Activated naive CD4-positive, alpha-beta T cell treated with anti-CD3 and anti-CD28 coated beads for 36 hours (primary cell): ENCODE measurements around the gene PSMB5. TPM values are rescaled to one million over a fixed set of nuclear protein-coding genes. Genes with fewer than 3 reads are reported as not detected.
"Not testable (repeated sequence)": the region's sequence is repeated elsewhere in the genome, so short reads cannot be mapped to it uniquely, and the experiment has no call there.

ENCODE experiments used
- CTCF ChIA-PET: fragments of 350-600 bp; sonication (Branson Sonifier 250); formaldehyde crosslinking; loops from one replicate; lab custom pipeline; 2021; ENCODE audit warnings: antibody characterized with exemption; lab: Charles Lee
- DNase-seq: peaks from one replicate; pipeline ENCODE4 v3.0.0-alpha.2; 2020
- H3K27ac Mint-ChIP-seq: one replicate; pipeline ENCODE4 v1.8.0; 2021; ENCODE audit warnings: mild to moderate bottlenecking, mixed read lengths
- H3K27me3 Mint-ChIP-seq: one replicate; pipeline ENCODE4 v1.8.0; 2021; ENCODE audit warnings: low read depth, mixed read lengths
- H3K36me3 Mint-ChIP-seq: one replicate; pipeline ENCODE4 v1.8.0; 2021; ENCODE audit warnings: low read depth, mixed read lengths
- H3K4me1 Mint-ChIP-seq: one replicate; pipeline ENCODE4 v1.8.0; 2021; ENCODE audit warnings: low read depth, mixed read lengths
- H3K4me3 Mint-ChIP-seq: one replicate; pipeline ENCODE4 v1.8.0; 2021; ENCODE audit warnings: mild to moderate bottlenecking, moderate library complexity, mixed read lengths
- H3K9me3 Mint-ChIP-seq: one replicate; pipeline ENCODE4 v1.8.0; 2021; ENCODE audit warnings: mixed read lengths
- intact Hi-C: fragments of 100-400 bp; cut with micrococcal nuclease; formaldehyde crosslinking; loops from one replicate; pipeline ENCODE4 v1.15.1; 2023
- total RNA-seq, 2 experiments: library from RNA; stranded (reverse); gene quantifications; one replicate each; pipeline ENCODE4 v1.2.3, GENCODE V29; 2021

The PSMB5 gene
- total RNA-seq, 2 experiments from 2014 or later: 120 to 125 TPM

DNA sequence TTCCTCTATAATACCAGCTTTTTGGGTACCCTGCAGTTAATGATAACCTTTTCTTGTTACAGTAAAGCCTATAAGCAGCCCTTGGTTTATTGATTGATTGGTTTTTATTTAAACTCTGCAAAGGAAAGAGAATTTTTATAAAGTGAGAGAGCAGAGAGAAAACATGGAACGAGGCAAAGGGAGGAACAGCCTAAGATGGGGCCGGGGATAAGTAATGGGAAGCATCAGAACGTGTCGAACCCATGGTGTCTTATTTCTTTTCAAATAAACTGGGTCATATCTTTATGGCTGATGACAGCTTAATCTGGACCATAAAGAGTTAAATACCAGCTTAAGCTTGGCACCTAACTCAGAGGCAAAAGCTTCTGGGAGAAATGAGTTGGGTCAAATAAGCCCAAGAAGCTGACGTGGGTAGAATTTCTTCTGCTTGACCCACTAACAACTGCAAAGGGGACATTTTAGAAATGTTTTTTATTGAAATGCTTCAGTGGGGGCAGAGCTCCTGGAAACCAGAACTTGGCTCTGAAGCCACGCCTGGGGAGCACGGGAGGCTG lies 12.7 kb downstream of the PSMB5 start:
- H3K27me3 Mint-ChIP-seq: no peaks in the 10 kb centered on the region
- no peak for DNase-seq
- peaks cover 60% of the 10 kb centered on the region for H3K4me1 Mint-ChIP-seq
- CTCF ChIA-PET: interaction anchor here (0.7 to 3.0 kb wide), 12 partner anchors 8 to 92 kb away, joined by 3 to 24 read pairs (median 4); no protein-coding TSS in a partner anchor
- H3K36me3 Mint-ChIP-seq: peaks cover 35% of the 10 kb centered on the region
- H3K9me3 Mint-ChIP-seq: no peaks in the 10 kb centered on the region
- intact Hi-C loops: no loop called here
- peak overlapping the region; percentile 53 for H3K4me3 Mint-ChIP-seq
- peak overlapping the region; percentile 78 for H3K27ac Mint-ChIP-seq

DNA sequence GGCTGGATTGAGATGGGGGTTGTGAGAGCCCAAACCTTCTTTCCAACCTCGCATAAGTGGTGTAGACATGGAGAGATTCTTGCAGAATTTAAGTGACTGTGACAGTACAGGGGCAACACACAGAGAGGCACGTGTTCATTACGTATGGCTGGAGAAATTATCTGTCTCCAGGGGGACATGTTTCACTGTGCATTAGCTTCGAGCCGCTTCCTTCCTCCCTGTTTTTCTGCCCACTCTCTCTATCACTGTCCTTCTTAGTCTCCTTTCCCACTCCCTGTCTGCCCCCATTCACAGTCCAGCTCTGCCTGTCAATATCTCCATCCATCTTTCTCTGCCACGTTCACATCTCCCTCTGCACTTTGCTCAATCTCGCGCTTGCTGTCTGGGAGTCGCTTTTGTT lies 13.3 kb downstream of the PSMB5 start:
- H3K4me3 Mint-ChIP-seq: peak overlapping the region; percentile 53
- CTCF ChIA-PET: interaction anchor here (0.7 to 3.0 kb wide), 10 partner anchors 8 to 92 kb away, joined by 3 to 24 read pairs (median 4); no protein-coding TSS in a partner anchor
- intact Hi-C loops: no loop called here
- no peak for DNase-seq
- H3K27me3 Mint-ChIP-seq: no peaks in the 10 kb centered on the region
- H3K36me3 Mint-ChIP-seq: peaks cover 35% of the 10 kb centered on the region
- peaks cover 61% of the 10 kb centered on the region for H3K4me1 Mint-ChIP-seq
- peak overlapping the region; percentile 78 for H3K27ac Mint-ChIP-seq
- H3K9me3 Mint-ChIP-seq: no peaks in the 10 kb centered on the region

DNA sequence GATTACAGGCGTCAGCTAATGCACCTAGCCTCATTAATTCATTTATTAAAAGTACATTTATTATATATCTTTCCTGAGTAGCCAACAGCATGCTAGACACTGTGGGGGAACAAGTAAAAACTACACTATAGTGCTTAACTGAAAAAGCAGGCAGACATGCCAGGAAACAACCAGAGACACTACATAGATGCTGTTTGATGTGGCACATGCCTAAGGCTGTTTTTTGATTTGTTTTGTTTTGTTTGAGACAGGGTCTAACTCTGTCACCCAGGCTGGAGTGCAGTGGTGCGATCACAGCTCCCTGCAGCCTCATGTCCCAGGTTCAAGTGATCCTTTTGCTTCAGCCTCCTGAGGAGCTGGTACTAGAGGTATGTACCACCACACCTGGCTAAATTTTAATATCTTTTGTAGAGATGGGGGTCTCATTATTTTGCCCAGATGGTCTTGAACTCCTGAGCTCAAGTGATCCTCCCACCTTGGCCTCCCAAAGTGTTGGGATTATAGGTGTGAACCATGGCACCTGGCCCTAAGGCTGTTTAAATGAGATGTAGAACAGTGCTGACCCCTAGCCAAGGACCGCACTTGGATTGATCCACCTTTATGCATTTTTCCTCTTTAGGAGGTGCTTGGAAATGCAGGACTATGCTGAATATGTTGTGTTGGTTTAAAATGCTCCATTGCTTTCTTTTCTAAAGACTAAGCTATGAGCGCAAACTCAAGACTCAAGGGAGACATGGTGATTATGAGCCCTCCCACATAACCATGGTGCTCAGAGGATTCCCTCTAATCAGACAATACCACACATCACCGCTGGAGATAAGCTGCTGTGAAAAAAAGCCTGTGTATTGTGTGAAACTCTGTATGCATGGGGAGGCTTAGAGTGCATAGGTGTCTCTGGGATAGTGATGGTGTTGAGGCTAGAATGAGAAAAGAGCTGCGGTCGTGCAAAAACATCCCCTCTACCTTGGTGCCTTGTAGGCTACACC lies 14.3 kb downstream of the PSMB5 start:
- Mint-ChIP-seq H3K27ac (peak overlapping the region; percentile 78), H3K36me3 (peaks cover 27% of the 10 kb centered on the region), H3K9me3 (no peaks in the 10 kb centered on the region), H3K4me3 (peak overlapping the region; percentile 5), H3K27me3 (no peaks in the 10 kb centered on the region), H3K4me1 (peaks cover 57% of the 10 kb centered on the region)
- CTCF ChIA-PET: interaction anchor here (0.7 to 2.0 kb wide), 9 partner anchors 8 to 91 kb away, joined by 3 to 10 read pairs (median 4); no protein-coding TSS in a partner anchor
- intact Hi-C loops: no loop called here
- DNase-seq: no peak

DNA sequence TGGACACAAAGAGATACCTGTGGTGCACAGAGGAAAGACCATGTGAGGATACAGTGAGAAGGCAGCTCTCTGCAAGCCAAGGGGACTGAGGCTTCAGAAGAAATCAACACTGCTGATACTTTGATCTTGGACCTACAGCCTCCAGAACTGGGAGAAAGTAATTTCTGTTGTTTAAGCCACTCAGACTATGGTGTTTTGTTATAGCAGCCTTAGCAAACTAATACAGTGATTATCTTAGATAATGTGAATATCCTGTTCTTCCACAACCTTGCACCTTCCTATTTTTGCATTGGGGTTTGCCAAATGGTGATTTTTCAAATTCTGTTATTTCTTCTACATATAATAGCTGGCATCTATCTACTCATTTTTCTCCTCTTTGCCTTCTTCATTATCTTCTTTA lies 16.6 kb downstream of the PSMB5 start:
- intact Hi-C loops: no loop called here
- peaks cover 7% of the 10 kb centered on the region for H3K36me3 Mint-ChIP-seq
- H3K27me3 Mint-ChIP-seq: no peaks in the 10 kb centered on the region
- CTCF ChIA-PET: no interaction called here
- peaks cover 39% of the 10 kb centered on the region for H3K4me1 Mint-ChIP-seq
- no peaks in the 10 kb centered on the region for H3K9me3 Mint-ChIP-seq
- H3K4me3 Mint-ChIP-seq: no peak overlapping the region
- no peak for DNase-seq
- no peak overlapping the region for H3K27ac Mint-ChIP-seq

DNA sequence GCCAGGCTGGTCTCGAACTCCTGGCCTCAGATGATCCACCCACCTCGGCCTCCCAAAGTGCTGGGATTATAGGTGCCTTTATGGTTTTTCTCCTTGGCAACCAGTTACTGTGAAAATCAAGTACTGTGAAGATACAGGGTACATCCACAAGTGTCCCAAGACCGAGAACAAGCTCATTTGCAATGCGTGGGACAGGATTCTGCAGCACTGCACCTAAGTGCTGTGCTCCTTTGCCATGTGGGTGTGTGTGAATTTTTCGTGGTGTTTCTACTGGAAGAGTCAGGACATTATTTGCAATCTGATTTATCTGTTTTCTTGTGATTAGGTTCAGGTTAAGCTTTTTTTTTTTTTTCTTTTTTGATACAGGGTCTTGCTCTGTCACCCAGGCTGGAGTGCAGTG lies 17.6 kb downstream of the PSMB5 start:
- CTCF ChIA-PET: interaction anchor here (0.6 to 1.6 kb wide), 4 partner anchors 10 to 43 kb away, joined by 3 to 8 read pairs (median 4); no protein-coding TSS in a partner anchor
- Mint-ChIP-seq H3K4me3 (no peak overlapping the region), H3K4me1 (peaks cover 30% of the 10 kb centered on the region), H3K36me3 (peaks cover 2% of the 10 kb centered on the region), H3K27ac (no peak overlapping the region), H3K9me3 (no peaks in the 10 kb centered on the region), H3K27me3 (no peaks in the 10 kb centered on the region)
- DNase-seq: no peak
- intact Hi-C loops: no loop called here

DNA sequence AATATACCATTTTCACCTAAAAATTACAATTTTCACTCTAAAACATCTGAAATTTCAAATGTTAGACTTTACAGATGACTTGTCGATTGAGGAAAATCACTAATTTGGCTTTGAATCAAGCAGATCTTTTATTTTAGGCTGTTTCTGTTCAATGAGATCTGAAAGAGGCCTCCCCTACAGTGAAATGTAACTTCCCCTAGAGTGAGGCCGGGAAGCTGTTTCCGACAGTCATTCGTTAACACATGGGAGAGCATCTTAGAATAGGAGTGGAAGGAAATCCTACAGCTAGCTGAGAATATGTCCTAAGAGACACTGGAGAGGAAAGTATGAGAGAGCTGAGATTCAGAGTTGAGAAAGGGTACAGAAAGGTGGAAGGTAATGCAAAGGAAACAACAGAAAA lies 19.1 kb downstream of the PSMB5 start:
- CTCF ChIA-PET: interaction anchor here (0.7 to 2.5 kb wide), 5 partner anchors 9 to 52 kb away, joined by 3 to 8 read pairs (median 3); no protein-coding TSS in a partner anchor
- Mint-ChIP-seq H3K36me3 (no peaks in the 10 kb centered on the region), H3K27ac (peak overlapping the region; percentile 60), H3K27me3 (no peaks in the 10 kb centered on the region), H3K9me3 (no peaks in the 10 kb centered on the region), H3K4me3 (peak overlapping the region; percentile 39), H3K4me1 (peaks cover 15% of the 10 kb centered on the region)
- DNase-seq: no peak
- intact Hi-C loops: no loop called here

DNA sequence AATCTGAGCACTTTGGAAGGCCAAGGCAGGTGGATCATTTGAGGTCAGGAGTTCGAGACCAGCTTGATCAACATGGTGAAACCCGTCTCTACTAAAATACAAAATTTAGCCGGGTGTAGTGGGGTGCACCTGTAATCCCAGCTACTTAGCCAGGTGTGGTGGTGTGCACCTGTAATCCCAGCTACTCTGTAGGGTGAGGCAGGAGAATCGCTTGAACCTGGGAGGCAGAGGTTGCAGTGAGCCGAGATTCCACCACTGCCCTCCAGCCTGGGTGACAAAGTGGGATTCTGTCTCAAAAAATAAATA lies 21.0 kb downstream of the PSMB5 start:
- H3K4me3 Mint-ChIP-seq, intact Hi-C loops, DNase-seq, H3K36me3 Mint-ChIP-seq, H3K27me3 Mint-ChIP-seq, H3K9me3 Mint-ChIP-seq, H3K27ac Mint-ChIP-seq: not testable (repeated sequence)
- CTCF ChIA-PET: interaction anchor here (0.9 kb wide), 1 partner anchor 8 kb away, joined by 4 read pairs; no protein-coding TSS in a partner anchor
- H3K4me1 Mint-ChIP-seq: peaks cover 16% of the 10 kb centered on the region

DNA sequence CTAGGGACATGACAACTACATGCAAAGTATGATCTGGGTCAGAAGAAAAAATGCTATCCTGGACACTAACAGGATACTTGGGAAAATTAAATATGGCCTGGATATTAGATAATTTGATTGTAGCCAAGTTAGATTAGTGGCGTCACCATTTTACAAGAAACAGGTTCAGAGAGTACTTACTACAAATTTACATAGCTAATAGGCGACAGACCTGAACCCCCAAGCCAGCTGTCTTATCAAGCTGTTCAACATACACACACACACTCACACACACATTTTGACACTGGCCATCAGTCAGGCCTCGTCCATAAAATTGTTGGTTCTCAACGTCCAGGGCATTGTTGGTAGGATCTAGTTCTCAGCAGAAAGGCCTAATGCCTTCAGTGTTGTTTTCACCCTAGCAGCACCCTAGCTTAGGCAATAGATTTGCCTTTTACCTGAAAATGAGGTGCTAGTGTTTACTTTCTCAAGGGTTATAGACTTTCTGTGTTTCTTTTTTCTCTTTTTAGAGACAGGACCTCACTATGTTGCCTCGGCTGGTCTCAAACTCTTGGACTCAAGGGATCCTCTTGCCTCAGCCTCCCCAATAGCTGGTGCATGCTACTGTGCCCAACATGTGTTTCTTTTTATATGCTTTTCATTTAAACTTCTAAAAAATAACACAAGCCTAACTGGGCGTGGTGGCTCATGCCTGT lies 21.5 kb downstream of the PSMB5 start:
- no peaks in the 10 kb centered on the region for H3K27me3 Mint-ChIP-seq
- intact Hi-C loops: no loop called here
- no peaks in the 10 kb centered on the region for H3K36me3 Mint-ChIP-seq
- H3K4me3 Mint-ChIP-seq: no peak overlapping the region
- H3K27ac Mint-ChIP-seq: no peak overlapping the region
- DNase-seq: no peak
- H3K4me1 Mint-ChIP-seq: peaks cover 21% of the 10 kb centered on the region
- H3K9me3 Mint-ChIP-seq: no peaks in the 10 kb centered on the region
- CTCF ChIA-PET: interaction anchor here (0.9 kb wide), 2 partner anchors 9 to 41 kb away, joined by 3 to 4 read pairs; no protein-coding TSS in a partner anchor

DNA sequence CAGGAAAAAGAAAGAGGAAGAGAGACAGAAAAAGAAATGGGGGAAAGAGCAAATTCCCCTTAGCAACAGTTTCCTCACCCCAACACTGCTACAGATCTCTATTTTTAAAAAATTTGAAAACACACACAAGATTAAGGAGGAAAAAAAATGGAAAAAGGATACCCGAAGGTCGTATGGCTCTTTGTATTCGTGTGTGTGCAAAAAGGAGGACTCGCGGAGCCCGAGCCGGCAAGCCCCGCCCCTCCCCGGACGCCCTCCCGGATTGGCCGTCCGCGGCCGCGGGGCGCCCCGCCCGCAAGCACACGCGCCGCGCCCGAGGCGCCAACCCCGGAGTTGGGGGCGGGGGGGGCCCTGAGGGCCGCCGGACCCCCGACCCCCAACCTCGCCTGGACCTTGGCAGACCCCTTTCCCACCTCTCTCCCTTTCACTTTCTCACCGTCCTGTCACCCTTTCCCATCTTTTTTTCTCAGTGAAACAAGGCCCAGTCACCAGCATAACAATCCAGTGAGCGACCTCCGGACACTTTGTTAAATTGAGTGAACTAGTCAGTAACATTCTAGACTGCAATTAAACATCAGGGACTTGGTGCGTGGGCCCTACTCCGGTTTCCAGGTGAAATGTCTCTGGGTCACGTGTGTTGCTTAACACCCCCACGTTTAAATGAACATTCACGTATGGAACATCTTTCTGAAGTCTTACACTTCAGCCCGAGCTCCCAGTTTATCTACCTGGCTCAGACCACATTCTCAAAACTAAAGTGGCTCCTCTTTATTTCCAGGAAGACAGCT lies 24.6 kb downstream of the PSMB5 start, which contains the start of gene C14orf93:
C14orf93 (minus strand) TSS at position 205 of the 788 bp plus-strand sequence. CDS start 11,120 bp downstream, outside the sequence.
- H3K27me3 Mint-ChIP-seq: no peaks in the 10 kb centered on the region
- H3K9me3 Mint-ChIP-seq: no peaks in the 10 kb centered on the region
- peak within 1 kb of the TSS; percentile 97 for H3K4me3 Mint-ChIP-seq
- H3K4me1 Mint-ChIP-seq: peaks cover 32% of the 10 kb centered on the region
- DNase-seq: peak; percentile 90
- intact Hi-C loops: loop anchor here (5.0 to 10.0 kb wide), 2 partner anchors 1105 to 1743 kb away; partner anchors contain the start of genes DCAF11, HNRNPC and NRL
- H3K36me3 Mint-ChIP-seq: peaks cover 4% of the 10 kb centered on the region
- peak within 1 kb of the TSS; percentile 98 for H3K27ac Mint-ChIP-seq
- CTCF ChIA-PET: interaction anchor here (0.6 to 2.2 kb wide), 8 partner anchors 14 to 100 kb away, joined by 3 to 11 read pairs (median 4); partner anchors contain the start of gene PSMB5

DNA sequence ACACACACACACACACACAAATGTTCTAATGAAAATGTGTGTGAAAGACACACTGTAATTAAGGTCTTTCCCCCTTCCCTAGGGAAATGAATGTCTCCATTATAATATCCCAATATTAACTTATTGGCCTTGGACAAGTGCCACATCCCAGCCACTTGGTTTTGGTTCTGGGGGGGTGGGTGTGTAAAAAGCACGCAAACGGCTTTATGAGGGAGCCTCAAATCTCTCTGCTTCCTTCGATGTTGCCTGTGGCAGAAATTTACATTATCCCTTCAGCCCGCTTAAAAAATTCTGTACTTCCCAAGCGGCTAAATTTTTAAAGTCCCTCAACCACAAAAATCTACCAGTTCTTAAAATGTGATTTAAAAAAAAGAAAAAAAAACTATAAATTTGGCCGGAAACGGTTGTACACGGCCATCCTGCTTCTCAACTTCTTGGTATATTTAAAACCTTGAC lies 25.2 kb downstream of the PSMB5 start:
- H3K4me1 Mint-ChIP-seq: peaks cover 36% of the 10 kb centered on the region
- no peak for DNase-seq

DNA sequence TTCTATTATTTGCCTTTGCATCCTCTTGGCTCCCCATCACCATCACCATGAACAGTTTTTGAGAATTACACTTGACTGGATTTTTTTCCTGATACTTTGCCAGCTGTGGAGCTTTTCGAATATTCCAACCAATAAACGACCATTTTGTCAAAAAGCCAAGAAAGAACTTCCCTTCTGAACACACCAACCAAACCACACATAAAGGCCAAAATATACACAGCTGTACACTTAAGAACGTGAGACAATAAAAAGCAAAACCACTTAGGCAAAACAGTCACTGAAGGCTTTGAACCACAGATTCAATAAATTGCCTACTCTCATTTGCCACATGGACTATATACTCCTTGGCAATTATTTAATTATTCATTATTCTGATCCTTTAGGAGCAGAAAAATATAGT lies 25.9 kb downstream of the PSMB5 start:
- Mint-ChIP-seq H3K9me3 (no peaks in the 10 kb centered on the region), H3K4me3 (peak overlapping the region; percentile 97), H3K36me3 (peaks cover 4% of the 10 kb centered on the region), H3K27me3 (no peaks in the 10 kb centered on the region), H3K27ac (peak overlapping the region; percentile 98), H3K4me1 (peaks cover 36% of the 10 kb centered on the region)
- DNase-seq: no peak
- intact Hi-C loops: loop anchor here (5.0 to 10.0 kb wide), 2 partner anchors 1106 to 1742 kb away; partner anchors contain the start of genes DCAF11, HNRNPC and NRL
- CTCF ChIA-PET: interaction anchor here (0.6 to 4.0 kb wide), 5 partner anchors 14 to 84 kb away, joined by 3 to 40 read pairs (median 4); no protein-coding TSS in a partner anchor

More for the DNA sequence above, 25.2 kb downstream of the PSMB5 start:
- intact Hi-C loops: loop anchor here (5.0 to 10.0 kb wide), 2 partner anchors 1105 to 1742 kb away; partner anchors contain the start of genes DCAF11, HNRNPC and NRL
- Mint-ChIP-seq H3K9me3 (no peaks in the 10 kb centered on the region), H3K27ac (peak overlapping the region; percentile 98), H3K36me3 (peaks cover 4% of the 10 kb centered on the region), H3K27me3 (no peaks in the 10 kb centered on the region), H3K4me3 (peak overlapping the region; percentile 97)
- CTCF ChIA-PET: interaction anchor here (4.0 kb wide), 2 partner anchors 23 to 59 kb away, joined by 22 to 40 read pairs; no protein-coding TSS in a partner anchor
